K562 treated with DMSO at 1 percent for 12 hours (cell line): ENCODE measurements around the gene LCN15. TPM values are rescaled to one million over a fixed set of nuclear protein-coding genes. Genes with fewer than 3 reads are reported as not detected.

Experiments
- total RNA-seq: library from RNA; unstranded; fragments of 300-600 nt; gene quantifications from 2 replicates; pipeline ENCODE4 v1.2.3, GENCODE V29; 2022; ENCODE audit not compliant: insufficient read depth

LCN15 gene
- not detected in 2 replicates for total RNA-seq

GRCh38 chr9:136764301-136764891 lies at the start of gene LCN15:
TSS of gene LCN15 (minus strand) at chr9:136764518. CDS start at chr9:136764488, 30 bp downstream.

GRCh38 chr9:136807281-136808074 lies 43.2 kb upstream of the LCN15 start, which contains the start of gene RABL6:
TSS of gene RABL6 (plus strand) at chr9:136807948. CDS start at chr9:136808197, 249 bp downstream.

GRCh38 chr9:136796238-136796774 lies 32.0 kb upstream of the LCN15 start, which contains the start of gene CCDC183:
TSS of gene CCDC183 (plus strand) at chr9:136796338. CDS start at chr9:136796398, 60 bp downstream.

DNA sequence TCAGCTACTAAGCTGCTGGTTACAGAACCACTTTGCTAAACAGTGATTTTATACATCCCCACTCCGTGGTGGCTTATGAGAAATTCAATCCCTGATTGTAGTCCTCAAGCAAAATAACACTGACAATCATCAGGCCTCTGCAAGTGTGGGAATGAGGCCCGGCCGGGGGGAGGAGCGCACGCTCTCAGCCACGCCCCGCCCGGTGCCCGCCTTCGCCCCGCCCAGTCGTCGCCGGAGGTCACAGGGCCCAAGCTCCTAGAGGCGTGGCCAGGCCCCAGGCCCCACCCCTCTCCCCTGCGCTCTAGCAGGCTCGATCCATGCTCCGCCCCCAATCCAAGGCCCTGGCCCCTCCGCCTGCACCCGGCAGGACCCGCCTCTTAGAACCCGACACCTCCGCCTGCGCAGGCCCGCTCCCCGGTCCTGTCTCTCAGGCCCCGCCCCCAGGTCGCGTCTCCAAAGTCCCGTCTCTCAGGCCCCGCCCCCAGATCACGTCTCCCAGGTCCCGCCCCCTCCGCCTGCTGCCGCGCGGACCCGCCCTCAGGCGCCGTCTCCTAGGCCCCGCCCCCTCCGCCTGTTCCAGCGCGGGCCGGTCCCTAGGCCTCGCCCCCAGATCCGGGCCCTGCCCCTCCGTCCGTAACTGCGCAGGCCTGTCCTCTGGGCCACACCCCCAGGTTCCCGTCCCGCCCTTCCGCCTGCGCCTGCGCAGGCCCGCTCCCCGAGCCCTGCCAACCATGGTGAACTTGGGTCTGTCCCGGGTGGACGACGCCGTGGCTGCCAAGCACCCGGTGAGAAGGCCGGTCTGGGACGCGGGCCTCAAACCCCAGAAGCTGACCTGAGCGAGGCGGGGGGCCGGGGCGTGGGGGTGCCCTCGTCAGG lies 26.6 kb upstream of the LCN15 start, which contains the start of gene TMEM141:
TMEM141 (plus strand) TSS at position 705 of the 876 bp plus-strand sequence; CDS start at position 732, 27 bp downstream.

DNA sequence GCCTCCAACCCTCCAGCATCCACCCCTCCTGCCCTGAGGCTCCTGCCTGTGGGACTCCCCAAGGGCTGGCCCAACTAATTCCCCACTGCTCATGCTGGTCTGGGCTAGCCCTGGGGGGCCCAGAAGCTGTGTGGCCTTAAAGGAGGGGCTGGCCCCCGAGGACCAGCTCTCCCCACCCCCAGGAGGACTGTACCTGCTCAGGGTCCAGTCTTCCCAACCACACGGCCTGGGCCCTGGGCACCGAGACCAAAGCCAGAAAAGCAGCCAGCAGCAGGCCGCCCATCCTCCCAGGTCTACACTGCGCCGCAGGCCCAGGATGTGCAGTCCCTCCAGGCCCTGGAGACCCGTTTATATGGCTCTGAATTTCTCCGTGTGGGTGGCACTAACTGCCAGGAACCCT lies 16.1 kb downstream of the LCN15 start, which contains the start of gene LCN6:
LCN6 (minus strand) TSS at position 325 of the 400 bp plus-strand sequence; CDS start at position 283, 42 bp downstream.

GRCh38 chr9:136742591-136743391 lies 21.5 kb downstream of the LCN15 start, which contains the start of gene LCN10:
TSS of gene LCN10 (minus strand) at chr9:136742940. CDS start at chr9:136742903, 37 bp downstream.

DNA sequence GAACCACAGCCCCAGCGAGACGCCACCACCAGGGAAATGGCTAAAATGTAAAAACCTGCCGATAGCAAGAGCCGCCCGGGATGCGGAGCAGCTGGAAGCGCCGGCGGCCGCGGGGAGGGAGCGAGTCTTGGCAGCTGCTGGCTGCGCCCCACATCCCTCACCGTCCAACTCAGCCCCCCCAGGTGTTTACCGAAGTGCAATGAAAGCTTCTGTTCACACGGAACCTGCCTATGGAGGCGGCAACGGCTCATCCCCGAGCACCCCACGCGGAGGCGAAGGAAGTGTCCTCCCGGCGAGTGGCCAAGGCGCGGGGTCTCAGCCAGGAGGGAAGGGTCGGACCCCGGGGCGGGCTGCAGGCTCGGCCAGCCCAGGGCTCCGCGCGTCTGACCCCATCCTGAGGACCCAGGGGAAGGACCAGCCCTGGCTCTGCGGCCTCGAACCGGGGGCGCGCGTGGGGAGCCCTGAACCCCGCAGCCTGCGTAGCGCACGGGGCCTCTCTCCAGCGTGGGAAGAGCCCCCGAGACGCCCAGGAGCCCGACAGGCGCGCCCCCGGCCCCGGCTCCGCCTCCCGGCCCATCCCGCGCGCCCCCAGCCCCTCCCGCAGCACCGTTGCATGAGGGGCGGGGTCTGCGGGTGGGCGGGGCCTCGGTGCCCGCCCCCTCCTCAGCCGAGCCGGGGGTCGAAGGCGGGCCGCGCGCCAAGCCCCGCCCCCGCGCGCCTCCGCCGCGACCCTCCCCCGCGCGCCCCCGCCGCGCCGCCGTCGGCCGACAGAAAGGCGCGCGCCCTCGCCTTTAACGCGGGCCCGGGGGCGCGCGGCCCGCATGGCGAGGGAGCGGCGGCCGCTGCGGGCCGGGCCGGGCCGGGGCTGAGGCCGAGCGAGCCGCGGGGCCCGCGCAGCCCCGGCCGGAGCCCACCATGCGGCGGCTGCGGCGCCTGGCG lies 52.3 kb downstream of the LCN15 start, which contains the start of gene DIPK1B:
DIPK1B (plus strand) TSS at position 822 of the 939 bp plus-strand sequence; CDS start at position 916, 94 bp downstream.

Other genes with a start within 250 kb of the LCN15 start
- gene NOTCH1, start 218.5 kb downstream of the LCN15 start, total RNA-seq: 4.5 and 20.9 TPM in 2 replicates
- gene EGFL7, start 101.6 kb downstream of the LCN15 start, total RNA-seq: 66.9 and 92.7 TPM in 2 replicates
- 74.6 and 81.1 TPM in 2 replicates for gene AGPAT2, start 77.1 kb downstream of the LCN15 start, total RNA-seq
- 11.1 and 12.0 TPM in 2 replicates for gene DIPK1B, start 51.9 kb downstream of the LCN15 start, total RNA-seq
- not detected in 2 replicates for gene LCN10, start 21.6 kb downstream of the LCN15 start, total RNA-seq
- gene LCN6, start 16.0 kb downstream of the LCN15 start, total RNA-seq: not detected in 2 replicates
- gene LCN8, start 6.3 kb downstream of the LCN15 start, total RNA-seq: not detected in 2 replicates
- gene TMEM141, start 26.8 kb upstream of the LCN15 start, total RNA-seq: 32.1 and 71.4 TPM in 2 replicates
- gene CCDC183, start 31.8 kb upstream of the LCN15 start, total RNA-seq: 0.42 TPM in 1 of 2 replicates, not detected in the other
- gene RABL6, start 43.4 kb upstream of the LCN15 start, total RNA-seq: 123 and 151 TPM in 2 replicates
- 6.5 and 14.3 TPM in 2 replicates for gene AJM1, start 78.0 kb upstream of the LCN15 start, total RNA-seq
- gene PHPT1, start 84.9 kb upstream of the LCN15 start, total RNA-seq: 119 and 244 TPM in 2 replicates
- gene MAMDC4, start 87.8 kb upstream of the LCN15 start, total RNA-seq: 3.4 and 3.6 TPM in 2 replicates
- gene EDF1, start 101.8 kb upstream of the LCN15 start, total RNA-seq: 551 and 781 TPM in 2 replicates
- gene TRAF2, start 122.0 kb upstream of the LCN15 start, total RNA-seq: 25.9 and 33.7 TPM in 2 replicates
- 126 and 129 TPM in 2 replicates for gene FBXW5, start 180.2 kb upstream of the LCN15 start, total RNA-seq
- gene C8G, start 180.7 kb upstream of the LCN15 start, total RNA-seq: not detected in 2 replicates
- not detected in 2 replicates for gene LCN12, start 187.8 kb upstream of the LCN15 start, total RNA-seq
- gene PTGDS, start 213.0 kb upstream of the LCN15 start, total RNA-seq: 12.3 and 16.0 TPM in 2 replicates
- gene LCNL1, start 218.5 kb upstream of the LCN15 start, total RNA-seq: not detected in 2 replicates
- gene PAXX, start 227.9 kb upstream of the LCN15 start, total RNA-seq: 91.4 and 99.8 TPM in 2 replicates
- gene CLIC3, start 232.1 kb upstream of the LCN15 start, total RNA-seq: not detected in 2 replicates